DOHH2 (cell line): ENCODE results near the gene MRPL1.

Experiments
- H3F3A ChIP-seq: fragments of 200-600 bp; sonication (generic), shearing (Covaris generic); 2 replicates; pipeline ENCODE4 v1.6.0; 2016; ENCODE audit warnings: antibody characterized with exemption, mild to moderate bottlenecking; ENCODE audit not compliant: control insufficient read depth, insufficient read depth
- H3K27ac ChIP-seq: fragments of 200-600 bp; sonication (generic); 2 replicates; pipeline ENCODE4 v1.5.1; 2014; ENCODE audit warnings: low read depth, mild to moderate bottlenecking, low read length, moderate library complexity
- H3K27me3 ChIP-seq: fragments of 200-600 bp; sonication (generic); 2 replicates; pipeline ENCODE4 v1.6.1; 2014; ENCODE audit warnings: mild to moderate bottlenecking, low read length, mixed read lengths; ENCODE audit not compliant: control insufficient read depth
- H3K36me3 ChIP-seq: fragments of 200-600 bp; sonication (generic); 2 replicates; pipeline ENCODE4 v1.6.1; 2014; ENCODE audit warnings: mild to moderate bottlenecking, low read length, moderate library complexity, mixed read lengths; ENCODE audit not compliant: control insufficient read depth
- H3K4me1 ChIP-seq: fragments of 200-600 bp; sonication (generic); 2 replicates; pipeline ENCODE4 v1.6.1; 2014; ENCODE audit warnings: mild to moderate bottlenecking, low read length, mixed read lengths; ENCODE audit not compliant: control insufficient read depth
- H3K4me2 ChIP-seq: fragments of 200-600 bp; sonication (generic); 2 replicates; pipeline ENCODE4 v1.6.0; 2014; ENCODE audit warnings: mild to moderate bottlenecking, low read length, moderate library complexity
- H3K4me3 ChIP-seq: fragments of 200-600 bp; sonication (generic); 2 replicates; pipeline ENCODE4 v1.5.1; 2014; ENCODE audit warnings: mild to moderate bottlenecking, low read length, mixed read lengths
- H3K79me2 ChIP-seq: fragments of 200-600 bp; sonication (generic); 2 replicates; pipeline ENCODE4 v1.6.1; 2014; ENCODE audit warnings: mild to moderate bottlenecking, low read length, mixed read lengths; ENCODE audit not compliant: control insufficient read depth
- H3K9me2 ChIP-seq: fragments of 200-600 bp; sonication (generic); replicated peaks from 2 replicates; pipeline ENCODE4 v1.6.1; 2014; ENCODE audit warnings: mild to moderate bottlenecking, low read length, mixed read lengths; ENCODE audit not compliant: control insufficient read depth
- H3K9me3 ChIP-seq: fragments of 200-600 bp; sonication (generic); 2 replicates; pipeline ENCODE4 v1.6.1; 2014; ENCODE audit warnings: antibody characterized with exemption, low read length, mixed read lengths; ENCODE audit not compliant: control insufficient read depth, insufficient read depth
- H4K20me1 ChIP-seq: fragments of 200-600 bp; sonication (generic); 2 replicates; pipeline ENCODE4 v1.6.0; 2014; ENCODE audit warnings: low read depth, mild to moderate bottlenecking, antibody characterized with exemption, low read length, moderate library complexity; ENCODE audit not compliant: control insufficient read depth, insufficient read depth
- CTCF ChIP-seq: fragments of 200-600 bp; sonication (generic); IDR thresholded peaks from one replicate; pipeline ENCODE4 v1.5.1; 2014; ENCODE audit warnings: antibody characterized with exemption, mild to moderate bottlenecking, low read depth, low read length; ENCODE audit not compliant: poor library complexity, severe bottlenecking
- EZH2phosphoT487 ChIP-seq: fragments of 200-600 bp; sonication (generic); IDR thresholded peaks from 2 replicates; pipeline ENCODE4 v1.6.1; 2017; ENCODE audit warnings: borderline replicate concordance, mild to moderate bottlenecking, antibody characterized with exemption, low read length, moderate library complexity, mixed read lengths

MRPL1 gene

GRCh38 chr4:77877771-77878565 is 15.3 kb downstream of the MRPL1 start:
- Histone ChIP-seq H3K4me1 (no peaks in the 10 kb centered on the region), H3K36me3 (peaks cover 56% of the 10 kb centered on the region), H3K9me3 (no peaks in the 10 kb centered on the region), H3K79me2 (peaks cover 38% of the 10 kb centered on the region), H3K4me3 (no peak overlapping the region), H3K9me2 (no peaks in the 10 kb centered on the region), H4K20me1 (no peaks in the 10 kb centered on the region), H3K4me2 (no peak overlapping the region), H3K27ac (no peak overlapping the region), H3F3A (no peaks in the 10 kb centered on the region), H3K27me3 (no peaks in the 10 kb centered on the region)
- TF ChIP-seq CTCF (no peak), EZH2phosphoT487 (no peak)

GRCh38 chr4:77880784-77881183 is 18.2 kb downstream of the MRPL1 start:
- Histone ChIP-seq H3K36me3 (peaks cover 51% of the 10 kb centered on the region), H3K9me2 (no peaks in the 10 kb centered on the region), H4K20me1 (no peaks in the 10 kb centered on the region), H3K4me3 (no peak overlapping the region), H3K27me3 (no peaks in the 10 kb centered on the region), H3K4me2 (no peak overlapping the region), H3K79me2 (peaks cover 38% of the 10 kb centered on the region), H3K27ac (no peak overlapping the region), H3F3A (no peaks in the 10 kb centered on the region), H3K4me1 (no peaks in the 10 kb centered on the region), H3K9me3 (no peaks in the 10 kb centered on the region)
- TF ChIP-seq CTCF (no peak), EZH2phosphoT487 (no peak)

GRCh38 chr4:77881460-77882295 is 19.0 kb downstream of the MRPL1 start:
- Histone ChIP-seq H3K9me3 (no peaks in the 10 kb centered on the region), H3K27ac (no peak overlapping the region), H4K20me1 (no peaks in the 10 kb centered on the region), H3K4me2 (no peak overlapping the region), H3K4me3 (no peak overlapping the region), H3K36me3 (peaks cover 54% of the 10 kb centered on the region), H3F3A (no peaks in the 10 kb centered on the region), H3K27me3 (no peaks in the 10 kb centered on the region), H3K4me1 (no peaks in the 10 kb centered on the region), H3K9me2 (no peaks in the 10 kb centered on the region), H3K79me2 (peaks cover 38% of the 10 kb centered on the region)
- no peak for TF ChIP-seq EZH2phosphoT487
- no peak for TF ChIP-seq CTCF
